Measurements from ENCODE around the gene NEUROG3.
"Not testable (repeated sequence)": the region's sequence is repeated elsewhere in the genome, so short reads cannot be mapped to it uniquely, and the experiment has no call there.

The NEUROG3 gene

DNA sequence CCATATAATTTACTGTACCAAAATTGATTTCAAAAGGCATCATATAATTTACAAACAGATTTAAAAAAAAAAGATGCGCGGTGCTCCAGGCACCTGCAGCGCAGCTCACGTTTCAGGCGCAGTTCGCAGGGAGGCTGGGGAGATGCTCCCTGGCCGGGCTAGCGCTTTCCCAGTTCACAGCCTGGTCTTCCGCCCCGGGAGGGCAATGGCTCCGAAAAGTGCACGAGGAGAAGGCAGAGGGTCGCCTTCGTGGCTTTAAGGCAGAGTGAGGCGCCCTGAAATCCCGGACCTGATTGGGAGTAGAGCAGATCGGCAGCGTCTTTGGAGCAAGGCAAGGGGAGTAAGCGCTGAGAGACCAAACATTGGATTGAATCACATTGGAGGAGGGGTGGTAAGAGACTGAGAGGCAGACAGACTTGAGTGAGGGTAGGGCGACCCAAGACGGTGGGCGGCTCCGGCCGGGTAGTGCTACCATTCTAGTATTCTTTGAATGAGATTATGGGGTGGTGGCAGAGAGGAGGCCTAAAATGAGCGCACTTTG, 1.5 kb downstream of the NEUROG3 start:
- no peak for DNase-seq (ENCODE audit: low spot score)

DNA sequence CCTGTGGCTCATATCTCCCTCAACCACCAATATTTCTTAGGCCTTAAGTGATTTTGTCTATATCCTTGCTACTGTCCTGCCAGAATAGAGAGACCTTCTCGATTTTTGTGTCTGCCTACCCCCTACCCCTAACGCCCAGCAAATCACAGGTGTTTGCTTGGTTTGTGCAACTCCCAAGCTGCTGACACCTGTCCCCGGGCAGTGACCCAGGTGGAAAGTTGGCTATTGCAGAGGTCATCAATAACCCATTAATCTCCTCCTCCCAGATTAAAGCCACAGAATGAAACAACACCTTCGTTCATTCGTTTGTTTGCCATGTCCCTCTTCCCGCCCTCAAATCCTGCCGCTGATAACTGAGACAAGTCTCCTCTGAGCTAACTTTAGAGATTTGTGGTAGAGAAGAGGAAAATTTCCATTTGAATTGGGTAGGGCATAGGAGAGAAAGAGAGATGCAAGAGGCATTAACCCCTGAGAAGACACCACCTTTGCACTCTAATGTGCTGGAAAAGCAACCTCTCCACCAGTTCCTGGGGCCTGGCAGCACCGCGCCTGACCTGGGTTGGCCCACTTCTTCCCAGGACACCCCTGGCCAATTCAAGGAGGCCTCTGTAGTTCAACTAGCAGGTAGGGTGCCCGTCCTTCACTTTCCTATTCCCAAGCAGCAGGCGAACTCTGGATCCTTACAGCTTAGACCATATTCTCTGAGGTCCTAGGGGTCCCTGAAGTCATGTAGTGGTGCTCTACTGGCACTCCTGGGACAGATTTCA, 3.0 kb downstream of the NEUROG3 start:
- no peak for DNase-seq (ENCODE audit: low spot score)

DNA sequence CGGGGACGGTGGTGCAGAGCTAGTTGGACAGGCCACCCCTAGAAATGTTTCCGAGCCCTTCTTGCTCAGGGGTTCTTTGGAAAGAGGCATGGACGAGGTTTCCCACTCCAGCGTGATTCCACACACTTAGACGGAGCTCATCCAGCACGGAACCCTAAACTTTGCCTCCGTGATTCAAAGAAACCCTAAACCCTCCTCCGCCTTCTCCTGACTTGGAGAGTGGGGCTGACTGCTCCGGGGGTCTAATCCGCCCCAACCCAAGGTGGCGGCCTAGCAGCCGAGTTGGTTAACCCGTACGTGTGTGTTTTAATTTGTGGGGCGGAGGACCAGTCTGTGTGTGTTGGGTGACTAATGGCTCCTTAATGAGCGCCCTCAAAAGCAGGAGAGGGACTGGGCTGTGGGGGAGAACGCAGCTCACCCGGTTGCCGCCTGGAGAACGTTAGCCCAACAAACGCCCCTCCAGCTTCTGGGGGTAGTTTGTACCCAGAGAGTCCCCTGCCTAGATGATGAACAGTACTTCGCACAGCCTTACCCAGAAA, 3.8 kb downstream of the NEUROG3 start:
- no peak for DNase-seq (ENCODE audit: low spot score)

DNA sequence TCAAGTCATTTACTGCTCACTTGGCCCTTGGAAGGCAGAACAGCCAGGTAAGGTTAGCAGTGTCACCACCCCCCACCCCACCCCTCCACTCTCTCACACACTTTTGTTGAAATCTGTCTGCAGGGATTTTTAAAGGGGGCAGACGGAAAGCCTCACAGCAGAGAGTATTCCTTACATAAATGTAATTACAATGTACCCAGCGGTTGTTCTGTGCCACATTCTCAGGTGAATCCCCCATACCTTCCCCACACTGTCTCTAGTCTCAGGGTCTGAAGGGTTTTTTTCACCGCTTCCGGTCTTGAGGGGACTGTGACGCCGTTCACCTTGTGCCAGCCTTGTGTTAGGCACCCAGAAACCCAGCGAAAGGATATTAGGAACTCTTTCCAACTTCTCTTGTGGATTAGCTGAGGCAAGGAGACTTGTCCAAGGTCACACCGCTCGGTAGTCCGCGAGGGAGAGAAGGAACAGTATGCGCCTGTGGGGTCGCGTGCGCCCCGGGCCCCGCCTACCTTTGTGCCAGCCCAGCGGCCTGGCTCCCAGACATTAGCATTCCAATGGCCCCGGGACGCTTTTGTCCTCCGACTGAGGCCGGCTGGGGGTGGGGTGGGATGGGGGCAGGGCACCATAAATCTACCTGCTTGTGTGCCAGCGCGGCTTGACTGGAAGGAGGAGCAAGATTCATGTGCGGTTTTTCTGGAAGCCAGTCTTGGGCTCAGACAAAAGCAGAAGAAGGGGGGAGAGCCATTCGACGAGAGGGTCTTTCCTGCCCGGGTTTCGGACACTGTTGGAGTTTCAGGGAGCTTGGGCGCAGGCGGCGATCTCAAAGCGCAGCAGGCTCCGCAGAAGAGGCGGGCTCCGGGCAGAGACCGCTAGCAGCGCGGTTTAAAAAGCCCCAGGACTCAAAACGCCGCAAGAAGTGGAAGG, 4.5 kb downstream of the NEUROG3 start:
- no peak for DNase-seq (ENCODE audit: low spot score)

DNA sequence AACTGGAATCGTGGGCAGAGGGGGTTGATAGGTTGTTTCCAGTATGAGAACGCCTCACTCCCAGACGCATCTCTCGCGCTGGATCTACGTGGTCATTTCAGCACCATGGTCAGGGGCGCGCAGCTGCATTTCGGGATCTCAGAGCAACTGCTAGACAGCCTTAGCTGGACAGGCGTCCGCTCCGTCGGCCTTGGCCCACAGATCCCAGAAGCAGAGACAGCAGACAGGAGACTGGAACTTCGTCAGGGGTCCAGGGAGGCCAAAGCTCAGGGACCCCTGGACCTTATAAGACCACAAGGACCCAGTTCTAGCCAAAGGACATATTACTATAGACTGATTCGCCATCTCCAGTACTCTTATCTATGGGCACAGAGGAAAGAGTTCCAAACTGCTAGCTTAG, 5.3 kb downstream of the NEUROG3 start:
- peak; percentile 74 for DNase-seq (ENCODE audit: low spot score)

DNA sequence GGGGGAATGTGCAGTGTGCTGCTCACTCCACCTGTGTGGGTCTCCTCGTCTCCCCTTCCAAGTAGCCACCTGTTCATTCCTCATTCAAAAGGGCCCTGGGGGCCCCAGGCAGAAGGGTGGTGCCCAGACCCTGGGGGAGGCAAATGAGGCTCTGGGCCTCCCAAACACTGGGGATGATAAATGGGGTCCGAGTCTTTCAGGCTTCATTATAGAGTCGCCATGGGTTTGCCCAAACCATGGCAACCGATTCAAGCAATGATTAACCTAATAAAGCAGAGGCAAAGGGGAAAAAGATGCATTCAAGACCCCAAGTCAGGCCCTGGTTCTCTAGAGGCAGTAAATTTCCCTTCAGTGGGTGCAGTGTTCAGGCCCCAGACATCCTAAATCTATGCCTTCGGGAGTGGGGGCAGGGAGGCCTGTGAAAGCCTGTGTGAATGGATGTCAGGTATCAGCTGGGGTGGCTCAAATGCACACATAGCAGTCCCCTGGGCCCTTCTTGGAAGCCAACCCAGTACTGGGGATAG, 10.4 kb downstream of the NEUROG3 start:
- DNase-seq (ENCODE audit: low spot score): no peak

DNA sequence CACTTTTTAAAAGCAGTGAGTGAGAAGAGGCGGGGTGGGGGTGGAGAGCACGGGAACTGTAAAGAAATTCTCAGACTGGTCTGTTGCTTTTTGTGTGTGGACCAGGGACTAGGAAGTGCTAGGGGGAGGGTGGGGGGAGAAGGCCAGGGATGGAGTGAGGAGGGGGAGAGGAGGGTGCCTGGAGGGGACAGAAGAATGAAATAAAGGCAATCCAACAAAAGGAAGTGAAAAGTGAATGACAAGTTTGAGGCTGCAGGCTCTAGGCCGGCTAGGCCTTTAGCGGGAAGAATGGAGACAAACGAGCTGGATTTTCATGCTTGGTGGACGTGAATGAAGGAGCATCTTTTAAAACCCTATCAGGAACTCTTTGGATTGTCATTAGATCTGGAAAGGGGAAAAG, 13.7 kb downstream of the NEUROG3 start:
- no peak for DNase-seq (ENCODE audit: low spot score)

DNA sequence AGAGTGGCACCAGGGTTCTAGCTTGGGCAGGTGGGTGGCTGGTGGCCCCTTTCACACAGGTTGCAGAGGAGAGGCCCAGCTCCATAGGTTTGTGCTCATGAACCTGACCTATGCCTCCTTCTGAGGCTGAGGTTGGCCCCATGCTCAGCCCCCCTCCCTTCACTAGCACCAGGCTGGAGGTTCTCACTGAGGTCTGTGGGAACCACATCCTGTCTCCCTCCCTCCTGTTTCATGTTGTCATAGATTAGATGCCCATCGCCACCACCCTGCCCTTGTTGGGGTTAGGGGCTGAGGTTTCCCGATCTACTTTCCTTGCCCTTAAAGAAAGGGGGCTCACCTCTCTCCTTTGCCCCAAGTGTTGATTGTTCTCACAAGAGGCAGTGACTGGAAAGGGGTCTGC, 14.7 kb downstream of the NEUROG3 start:
- no peak for DNase-seq (ENCODE audit: low spot score)

DNA sequence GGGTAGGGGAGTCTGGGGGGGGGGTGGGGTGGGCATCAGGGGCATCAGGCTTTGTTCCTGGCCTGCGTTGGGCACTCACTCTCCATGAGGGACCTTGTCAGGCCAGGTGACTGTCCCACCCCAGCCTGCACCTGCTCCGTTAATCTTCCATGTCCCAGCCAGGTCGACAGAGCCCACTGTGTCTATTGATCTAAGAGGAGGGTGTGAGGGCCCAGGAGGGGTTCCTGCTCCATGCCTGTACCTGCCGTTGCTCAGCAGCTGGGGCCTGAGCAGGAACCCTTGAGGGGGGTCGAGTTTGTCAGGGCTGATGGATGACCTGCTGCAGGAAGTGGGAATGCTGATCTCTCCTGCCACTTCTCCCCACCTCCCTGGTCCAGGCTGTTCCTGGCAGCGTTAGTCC, 18.6 kb downstream of the NEUROG3 start:
- DNase-seq (ENCODE audit: low spot score): no peak

DNA sequence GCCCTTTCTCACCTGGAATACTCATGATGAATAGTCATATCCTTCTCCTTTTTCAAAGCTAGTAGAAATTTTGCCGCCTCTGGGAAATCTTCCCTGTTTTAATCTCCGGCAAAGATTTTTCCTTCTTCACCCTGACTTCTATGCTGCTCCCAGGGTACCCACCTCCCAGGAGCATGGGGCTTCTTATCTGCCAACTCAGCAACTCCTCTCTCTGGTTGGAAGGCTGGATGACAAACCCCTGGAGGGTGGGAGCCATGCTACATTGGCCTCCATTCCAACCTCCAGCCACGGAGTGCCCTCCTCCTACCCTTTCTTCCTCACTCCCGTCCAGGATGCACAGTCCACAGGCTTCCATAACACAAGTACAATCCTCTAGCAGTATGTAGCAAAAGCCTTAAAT, 19.9 kb downstream of the NEUROG3 start:
- no peak for DNase-seq (ENCODE audit: low spot score)

DNA sequence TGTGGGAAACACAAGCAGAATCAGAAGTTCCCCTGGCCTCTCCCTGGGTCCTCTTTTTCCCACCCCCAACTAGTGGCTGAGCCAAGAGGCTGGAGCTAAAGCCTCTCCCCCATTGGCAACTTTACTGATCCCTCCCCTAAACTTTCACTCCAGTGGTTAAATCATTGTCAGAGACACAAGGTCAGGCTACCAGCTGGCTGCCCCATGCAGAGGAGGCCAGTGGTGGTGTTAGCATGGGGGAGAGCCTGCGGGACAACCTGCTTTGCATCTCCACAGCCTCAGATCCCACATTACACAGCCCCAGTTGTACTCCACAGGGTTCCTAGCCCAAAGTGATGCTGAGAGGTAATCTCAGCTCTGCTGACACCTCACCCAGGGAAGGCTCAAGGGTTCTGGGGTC, 21.0 kb downstream of the NEUROG3 start:
- DNase-seq (ENCODE audit: low spot score): no peak

DNA sequence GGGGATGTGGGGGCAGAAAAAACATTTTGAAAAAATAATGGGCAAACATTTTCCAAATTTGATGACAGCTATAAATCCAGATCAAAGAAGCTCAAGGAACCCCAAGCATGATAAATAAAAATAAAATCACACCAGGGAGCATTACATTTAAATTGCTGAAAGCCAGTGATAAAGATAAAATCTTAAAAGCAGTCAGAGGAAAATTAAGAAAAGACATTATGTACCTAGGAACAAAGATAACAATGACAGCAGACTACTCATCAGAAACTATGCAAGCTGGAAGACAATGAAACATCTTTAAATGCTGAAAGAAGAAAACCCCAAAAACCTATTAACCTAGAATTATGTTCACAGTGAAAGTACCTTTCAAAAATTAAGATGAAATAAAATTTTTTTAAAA, 23.3 kb downstream of the NEUROG3 start:
- no peak for DNase-seq (ENCODE audit: low spot score)

DNA sequence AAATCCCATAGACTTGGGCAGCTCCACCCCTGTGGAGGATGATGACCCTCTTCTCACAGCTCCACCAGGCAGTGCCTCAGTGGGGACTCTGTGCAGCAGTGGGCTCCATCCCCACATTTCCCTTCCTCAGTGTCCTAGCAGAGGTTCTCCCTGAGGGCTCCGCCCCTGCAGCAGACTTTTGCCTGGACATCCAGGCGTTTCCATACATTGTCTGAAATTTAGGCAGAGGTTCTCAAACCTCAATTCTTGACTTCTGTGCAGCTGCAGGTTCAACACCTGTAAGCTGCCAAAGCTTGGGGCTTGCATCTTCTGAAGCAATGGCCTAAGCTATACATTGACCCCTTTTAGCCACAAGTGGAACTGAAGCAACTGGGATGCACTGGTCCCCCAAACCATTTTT, 31.8 kb downstream of the NEUROG3 start:
- no peak for DNase-seq (ENCODE audit: low spot score)

DNA sequence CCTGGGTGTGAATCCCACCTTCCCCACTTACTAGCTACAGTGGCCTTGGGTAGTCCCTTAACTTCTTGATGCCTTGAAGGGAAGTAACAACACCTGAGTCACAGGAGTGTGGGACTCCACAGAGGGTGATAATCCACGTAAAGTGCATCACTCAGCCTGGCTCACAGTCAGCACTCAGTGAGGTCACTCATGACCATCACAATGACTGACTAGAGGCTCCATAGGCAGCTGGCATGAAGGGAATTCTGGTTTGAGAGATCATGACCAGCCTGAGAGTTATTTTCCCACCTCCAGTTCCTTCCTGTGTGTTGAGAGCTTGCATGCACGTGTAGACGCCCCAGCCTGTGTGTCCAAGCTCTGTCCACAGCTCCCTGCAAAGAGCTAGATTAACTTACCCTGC, 34.8 kb downstream of the NEUROG3 start:
- DNase-seq (ENCODE audit: low spot score): no peak

DNA sequence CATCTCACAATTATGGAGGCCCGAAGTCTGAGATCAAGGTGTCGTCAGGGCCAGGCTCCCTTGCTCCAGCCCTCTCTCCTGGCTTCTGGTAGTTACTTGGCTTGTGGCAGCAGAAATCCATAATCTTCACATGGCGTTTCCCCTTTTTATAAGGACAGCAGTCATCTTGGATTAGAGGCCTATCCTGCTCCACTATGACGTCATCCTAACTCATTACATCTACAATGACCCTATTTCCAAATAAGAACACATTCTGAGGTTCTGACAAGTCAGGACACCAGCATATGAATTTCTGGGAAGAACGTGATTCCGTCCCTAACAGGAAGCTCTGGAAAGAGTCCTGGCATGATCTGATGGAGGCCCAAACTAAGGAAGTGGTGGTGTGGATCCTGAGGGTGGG, 35.8 kb downstream of the NEUROG3 start:
- no peak for DNase-seq (ENCODE audit: low spot score)

DNA sequence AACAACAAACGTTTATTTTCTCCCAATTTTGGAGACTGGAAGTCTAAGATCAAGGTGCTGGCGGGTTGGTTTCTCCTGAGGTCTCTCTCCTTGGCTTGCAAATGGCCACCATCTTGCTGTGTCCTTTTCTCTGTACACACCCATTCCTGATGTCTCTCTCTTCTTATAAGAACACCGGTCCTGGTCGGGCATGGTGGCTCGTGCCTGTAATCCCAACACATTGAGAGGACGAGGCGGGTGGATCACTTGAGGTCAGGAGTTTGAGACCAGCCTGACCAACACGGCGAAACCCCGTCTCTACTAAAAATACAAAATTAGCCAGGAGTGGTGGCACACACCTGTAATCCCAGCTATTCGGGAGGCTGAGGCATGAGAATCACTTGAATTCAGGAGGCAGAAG, 36.7 kb downstream of the NEUROG3 start:
- DNase-seq (ENCODE audit: low spot score): not testable (repeated sequence)

DNA sequence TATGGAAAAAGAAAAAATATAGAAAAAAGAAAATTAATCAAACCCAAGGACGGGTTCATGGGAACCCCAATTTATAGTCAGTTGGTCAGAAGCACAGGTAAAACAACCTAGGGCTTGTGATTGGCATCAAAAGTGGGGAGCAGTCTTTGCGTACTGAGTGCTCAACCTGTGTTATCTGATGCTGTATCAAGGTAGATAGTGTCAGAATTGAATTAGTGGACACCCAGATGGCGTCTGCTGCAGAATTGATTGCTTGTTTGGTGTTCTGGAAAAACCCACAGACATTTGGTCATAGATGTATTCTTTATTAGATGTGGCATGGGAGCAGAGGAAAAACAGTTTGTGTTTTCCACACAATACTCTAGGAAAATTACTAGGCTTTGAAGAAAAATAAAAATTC, 39.6 kb downstream of the NEUROG3 start:
- no peak for DNase-seq (ENCODE audit: low spot score)

DNA sequence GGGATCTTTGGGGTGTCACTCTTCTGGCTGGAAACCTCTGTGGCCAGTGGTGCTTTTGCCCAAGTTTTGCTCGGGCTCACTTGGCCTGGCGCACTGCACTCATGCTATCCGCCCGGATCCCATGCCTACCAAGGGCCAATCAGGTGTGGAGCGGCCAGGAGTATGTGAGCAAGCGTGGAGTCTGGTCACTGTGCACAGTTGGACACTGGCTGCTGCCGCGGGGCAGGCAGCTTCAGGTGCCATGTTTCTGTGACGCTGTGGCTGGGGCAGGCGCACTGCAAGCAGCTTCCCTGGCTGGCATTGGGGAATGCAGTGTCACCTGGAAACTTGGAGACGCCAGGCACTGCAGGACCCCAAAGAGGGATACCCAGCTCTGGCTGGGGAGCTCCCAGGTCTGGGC, 45.3 kb downstream of the NEUROG3 start:
- DNase-seq (ENCODE audit: low spot score): no peak

Measured in AG08395 (cell line).